DMS153 (cell line): ENCODE data around the gene UPF2.

Experiments used
- DNase-seq: peaks from one replicate; lab custom pipeline; 2025; lab: John Stamatoyannopoulos, UW

UPF2 gene

GRCh38 chr10:11881477-11882417 is 160.9 kb downstream of the UPF2 start:
- DNase-seq, result no peak

GRCh38 chr10:11881030-11881476 is 161.6 kb downstream of the UPF2 start:
- no peak for DNase-seq

GRCh38 chr10:11880151-11881029 is 162.2 kb downstream of the UPF2 start:
- no peak for DNase-seq

DNA sequence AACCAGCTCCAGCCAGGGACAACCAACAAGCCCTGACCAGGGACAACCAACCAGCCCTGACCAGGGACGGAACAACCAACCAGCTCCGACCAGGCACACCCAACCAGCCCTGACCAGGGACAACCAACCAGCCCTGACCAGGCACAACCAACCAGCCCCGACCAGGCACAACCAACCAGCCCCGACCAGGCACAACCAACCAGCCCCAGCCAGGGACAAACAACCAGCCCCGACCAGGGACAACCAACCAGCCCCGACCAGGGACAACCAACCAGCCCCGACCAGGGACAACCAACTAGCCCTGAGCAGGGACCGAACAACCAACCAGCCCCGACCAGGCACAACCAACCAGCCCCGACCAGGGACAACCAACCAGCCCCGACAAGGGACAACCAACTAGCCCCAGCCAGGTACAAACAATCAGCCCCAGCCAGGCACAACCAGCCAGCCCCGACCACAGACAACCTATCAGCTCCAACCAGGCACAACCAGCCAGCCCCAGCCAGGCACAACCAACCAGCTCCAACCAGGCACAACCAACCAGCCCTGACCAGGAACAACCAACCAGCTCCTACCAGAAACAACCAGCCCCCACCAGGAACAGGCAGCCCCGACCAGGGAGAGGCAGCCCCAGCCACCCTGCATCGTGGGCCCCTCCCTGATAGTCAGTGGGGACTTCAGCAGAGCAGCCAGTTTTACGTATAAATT is 163.1 kb downstream of the UPF2 start:
- no peak for DNase-seq

DNA sequence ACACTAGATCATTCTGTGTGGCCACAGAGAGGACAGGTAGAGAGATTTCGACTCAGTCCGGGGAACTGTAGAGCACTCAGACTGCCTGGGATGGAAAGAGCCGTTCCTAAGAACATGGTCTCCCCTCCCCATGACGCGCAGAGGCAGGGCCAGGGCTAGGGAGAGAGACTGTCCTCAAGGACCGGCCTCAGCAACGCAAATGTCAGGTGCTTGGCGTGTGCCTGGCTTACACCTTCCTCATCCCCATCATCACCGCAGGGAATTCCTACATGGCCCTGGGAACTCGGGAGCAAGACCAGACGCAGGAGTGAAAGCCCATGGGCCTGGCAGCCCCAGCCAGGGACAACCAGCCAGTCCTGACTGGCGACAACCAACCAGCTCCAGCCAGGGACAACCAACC is 163.8 kb downstream of the UPF2 start:
- DNase-seq, result no peak

- no peak for DNase-seq
Observed at GRCh38 chr10:11877591-11877905, 165.1 kb downstream of the UPF2 start.

DNA sequence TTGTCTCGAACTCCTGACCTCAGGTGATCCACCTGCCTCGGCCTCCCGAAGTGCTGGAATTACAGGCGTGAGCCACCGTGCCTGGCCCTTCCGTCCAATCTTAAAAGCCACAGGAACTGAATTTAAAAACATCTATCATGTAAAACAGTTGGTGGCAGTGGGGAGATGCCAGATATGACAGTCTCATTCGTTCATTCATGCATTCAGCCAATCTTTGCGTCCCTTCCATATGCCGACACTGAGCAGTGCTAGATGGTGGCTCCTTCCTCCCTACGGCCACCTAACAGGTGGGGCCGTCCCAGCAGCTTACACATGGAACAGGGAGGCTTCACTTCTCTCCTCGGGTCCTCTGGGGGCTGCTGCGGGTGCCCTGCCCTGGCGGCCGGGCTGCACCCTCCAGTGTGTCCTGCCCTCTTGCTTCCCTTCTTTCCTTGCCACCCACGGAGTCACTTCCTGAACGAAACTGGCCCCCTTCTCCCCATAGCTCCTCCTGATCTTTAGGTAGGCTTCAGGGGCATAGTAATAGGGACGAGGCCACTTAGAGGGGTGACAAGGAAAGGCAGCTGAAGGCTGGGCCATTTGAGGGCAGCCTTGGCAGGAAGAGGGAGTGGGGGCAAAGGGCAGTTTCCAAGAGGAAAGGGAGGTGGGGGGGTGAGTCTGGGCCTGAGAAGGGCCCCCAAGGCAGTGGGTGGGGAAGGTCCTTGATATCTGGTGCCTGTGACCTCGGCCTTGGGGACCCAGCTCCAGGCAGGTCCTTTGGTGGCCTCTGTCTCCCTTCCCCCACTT is 165.6 kb downstream of the UPF2 start:
- DNase-seq, result no peak

GRCh38 chr10:11876324-11876723 is 166.3 kb downstream of the UPF2 start:
- DNase-seq, result no peak

DNA sequence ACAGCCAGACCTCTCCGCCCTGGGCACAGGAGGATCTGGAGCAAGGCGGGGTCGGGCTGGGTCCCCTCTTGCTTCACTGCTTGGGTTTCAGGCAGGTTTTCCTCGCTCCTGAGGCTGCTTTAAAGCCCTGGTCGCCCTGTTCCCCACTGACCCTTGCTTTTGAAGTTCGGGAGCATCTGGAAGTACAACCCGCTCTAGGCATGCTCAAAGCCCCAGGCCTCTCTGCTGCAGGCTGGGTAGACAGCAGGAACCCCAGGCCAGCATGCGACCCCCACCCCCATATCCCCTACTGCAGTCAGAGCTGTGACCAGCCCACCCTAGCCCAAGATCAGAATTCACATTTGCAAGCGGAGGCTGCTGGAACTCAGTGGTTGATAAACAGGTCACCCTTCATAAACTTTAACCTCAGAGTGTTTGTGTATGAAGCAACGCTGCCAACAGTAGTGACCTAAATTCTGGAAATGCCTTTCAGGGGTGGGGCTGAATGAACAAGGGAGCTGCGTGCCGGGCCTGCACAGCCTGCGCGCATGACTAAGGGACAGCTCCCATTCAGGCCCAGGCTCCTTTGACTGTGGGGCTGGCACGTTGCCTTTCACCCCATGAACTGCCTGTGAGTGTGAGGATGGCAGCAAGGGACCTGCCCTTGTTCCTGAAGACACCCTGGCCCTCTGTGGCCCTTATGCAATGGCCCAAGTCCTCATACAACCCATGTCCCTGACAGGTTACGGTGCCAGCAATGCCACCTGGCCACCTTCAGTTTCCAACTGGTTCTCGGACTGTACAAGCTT is 166.9 kb downstream of the UPF2 start:
- DNase-seq, result no peak

DNA sequence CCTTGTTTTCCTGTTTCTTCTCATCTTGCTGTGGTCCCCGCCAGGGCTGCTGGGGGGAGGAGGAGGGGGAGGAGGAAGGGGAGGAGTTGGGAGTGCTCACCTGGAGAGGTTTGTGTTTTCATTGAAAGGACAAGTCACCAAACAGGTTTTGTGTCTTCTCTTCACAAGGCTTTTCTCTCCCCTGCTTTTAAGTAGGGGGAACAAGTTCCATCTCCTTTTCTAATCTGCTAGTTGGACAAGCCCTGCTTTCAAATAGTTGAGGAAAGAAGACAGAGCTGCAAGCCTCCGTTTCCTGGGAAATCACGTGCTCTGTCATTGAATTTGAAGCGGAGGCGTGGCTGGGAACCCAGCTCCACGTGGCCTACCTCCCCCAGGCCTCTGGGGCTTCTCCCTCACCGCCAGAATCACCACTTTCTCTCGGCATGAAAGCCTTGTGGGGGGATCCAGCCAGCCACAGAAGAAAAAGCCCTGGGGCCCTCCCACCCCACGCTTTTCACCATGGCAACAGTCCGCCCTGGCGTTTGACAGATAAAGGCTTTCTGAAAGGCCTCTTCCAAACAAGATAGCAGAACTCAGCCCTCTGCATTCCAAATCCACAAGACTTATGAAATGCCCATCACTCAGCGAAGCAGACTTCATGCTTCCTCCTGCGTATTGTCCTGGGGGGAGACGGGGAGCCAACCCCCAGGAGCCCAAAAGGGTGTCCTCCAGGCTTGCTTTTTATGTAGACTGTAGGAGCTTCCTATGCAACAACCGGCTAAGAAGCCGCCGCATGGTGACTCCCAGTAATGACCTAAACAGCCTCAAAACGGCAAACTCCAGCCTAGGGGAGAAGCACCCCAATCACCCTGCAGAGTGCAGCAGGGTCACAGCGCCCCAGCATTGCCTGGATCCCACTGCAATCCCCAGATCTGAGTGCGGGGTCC is 167.8 kb downstream of the UPF2 start:
- DNase-seq, result no peak

DNA sequence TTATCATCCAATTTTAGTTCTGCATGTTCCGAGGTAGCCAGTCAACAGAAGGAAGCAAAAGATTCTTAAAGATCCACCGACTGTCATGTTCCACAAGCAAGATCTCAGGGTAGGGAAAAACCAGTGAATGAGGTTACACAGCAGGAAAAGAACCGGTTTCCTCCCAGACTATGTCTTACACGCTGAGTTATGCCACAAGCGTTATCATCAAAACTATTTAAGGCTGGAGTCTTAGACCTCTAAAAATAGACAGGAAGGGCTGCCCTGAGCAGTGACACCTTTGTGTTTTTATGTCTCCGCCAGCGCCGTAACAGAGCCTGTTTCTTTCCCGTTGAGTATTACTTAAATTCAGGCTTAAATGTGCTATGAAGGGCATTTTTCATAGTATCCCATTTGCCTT is 171.1 kb downstream of the UPF2 start:
- no peak for DNase-seq

DNA sequence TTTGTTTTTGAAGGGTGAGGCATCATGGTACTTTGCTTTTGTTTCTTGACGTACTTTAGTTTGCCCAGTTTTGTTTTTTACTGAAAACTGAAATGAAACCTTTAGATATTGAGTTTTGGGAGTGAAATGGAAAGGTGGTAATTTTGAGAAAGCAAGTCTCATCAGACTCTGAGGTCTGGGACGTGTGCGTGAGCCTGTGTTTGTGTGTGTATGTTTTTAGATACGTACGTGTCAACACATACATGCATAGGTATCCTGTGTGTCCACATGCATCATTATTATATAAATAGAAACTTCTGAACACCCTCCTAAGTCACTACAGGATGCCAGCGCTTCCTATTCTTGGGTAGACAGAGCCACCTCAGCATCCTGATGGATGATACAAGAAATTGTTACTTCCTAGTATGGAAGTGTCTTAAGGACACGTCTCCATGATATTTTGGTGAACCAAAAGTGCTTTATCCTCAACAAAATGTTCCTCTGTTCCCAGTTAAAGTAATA is 171.7 kb downstream of the UPF2 start:
- DNase-seq, result no peak

DNA sequence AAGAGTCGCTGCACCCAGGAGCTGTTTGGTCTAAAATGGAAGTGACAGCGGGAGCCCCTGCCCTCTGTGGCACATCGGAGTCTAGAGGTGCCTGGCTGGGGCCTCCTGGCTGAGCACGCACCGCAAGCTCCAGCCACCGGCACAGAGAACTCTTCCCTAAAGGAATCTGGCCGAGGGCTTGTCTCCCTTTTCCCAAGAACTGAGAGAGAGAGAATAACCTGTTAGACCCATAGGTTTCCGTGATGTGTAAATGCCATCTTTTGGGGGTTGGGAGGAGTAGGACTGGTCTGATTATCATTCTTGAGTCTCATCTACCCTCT is 172.2 kb downstream of the UPF2 start:
- DNase-seq, result no peak
